HepG2 (cell line): Measurements from ENCODE around the gene CERS6. TPM values are rescaled to one million over a fixed set of nuclear protein-coding genes. Genes with fewer than 3 reads are reported as not detected.
A peak's percentile ranks its signal among the peaks of the same experiment; 100 is the strongest.

Experiments used
- FOXK1 ChIP-seq: sonication (generic); formaldehyde crosslinking; IDR thresholded peaks from 2 replicates; pipeline ENCODE4 v1.4.0; 2020; ENCODE audit warnings: low read depth, missing genetic modification reagents, borderline replicate concordance
- HNF1B ChIP-seq: sonication (generic); formaldehyde crosslinking; IDR thresholded peaks from 2 replicates; pipeline ENCODE4 v1.5.1; 2020; ENCODE audit warnings: mild to moderate bottlenecking, moderate library complexity, missing genetic modification reagents
- MAFK ChIP-seq, 2 experiments: IDR thresholded peaks in 1 of 2; conservative IDR thresholded peaks in 1 of 2; 2 replicates each; pipeline ENCODE4 v1.6.1; 2011; ENCODE audit warnings: improper control_type of control experiment in 2 of 2, low read length in 2 of 2
- MEIS1 ChIP-seq: sonication (generic); formaldehyde crosslinking; IDR thresholded peaks from 2 replicates; pipeline ENCODE4 v1.9.0; 2021; ENCODE audit warnings: mild to moderate bottlenecking, missing genetic modification reagents, moderate library complexity, borderline replicate concordance
- RXRB ChIP-seq: IDR thresholded peaks from 2 replicates; pipeline ENCODE4 v1.6.1; 2016; ENCODE audit warnings: borderline replicate concordance, missing genetic modification reagents, missing compliant biosample characterization
- ZMYM3 ChIP-seq: sonication (generic); formaldehyde crosslinking; IDR thresholded peaks from 2 replicates; pipeline ENCODE4 v1.5.1; 2020; ENCODE audit warnings: mild to moderate bottlenecking, missing genetic modification reagents
- ZNF354B ChIP-seq: sonication (generic); formaldehyde crosslinking; IDR thresholded peaks from 2 replicates; pipeline ENCODE4 v1.8.0; 2022; ENCODE audit warnings: mild to moderate bottlenecking, missing genetic modification reagents
- ZNF609 ChIP-seq: sonication (generic); formaldehyde crosslinking; IDR thresholded peaks from 2 replicates; pipeline ENCODE4 v1.4.0; 2020; ENCODE audit warnings: mild to moderate bottlenecking, missing genetic modification reagents, borderline replicate concordance
- ZNF614 ChIP-seq: IDR thresholded peaks from 2 replicates; pipeline ENCODE4 v1.6.1; 2018; ENCODE audit warnings: missing biosample characterization, missing genetic modification reagents, inconsistent platforms, borderline replicate concordance
- ZNF709 ChIP-seq: sonication (generic); formaldehyde crosslinking; IDR thresholded peaks from 2 replicates; pipeline ENCODE4 v1.5.0; 2020; ENCODE audit warnings: mild to moderate bottlenecking, missing genetic modification reagents
- ZNF713 ChIP-seq: sonication (generic); formaldehyde crosslinking; IDR thresholded peaks from 2 replicates; pipeline ENCODE4 v1.4.0; 2020; ENCODE audit warnings: mild to moderate bottlenecking, missing genetic modification reagents
- ZNF788 ChIP-seq: sonication (generic); formaldehyde crosslinking; IDR thresholded peaks from 2 replicates; pipeline ENCODE4 v1.5.0; 2020; ENCODE audit warnings: mild to moderate bottlenecking, missing genetic modification reagents, borderline replicate concordance
- ZSCAN22 ChIP-seq: sonication (generic); formaldehyde crosslinking; IDR thresholded peaks from 2 replicates; pipeline ENCODE4 v1.4.0; 2020; ENCODE audit warnings: mild to moderate bottlenecking, missing genetic modification reagents
- polyA plus RNA-seq, 8 experiments: library from polyadenylated mRNA; depleted of rRNA in 3 of 8; stranded (reverse) in 7 of 8; unstranded in 1 of 8; fragments of >200 nt; fragmentation: Illumina TruSeq in 4 of 8; extraction: Trizol in 4 of 8; gene quantifications; 2 replicates each; pipeline versions ENCODE4 v1.2.1 to v1.2.3, GENCODE V29; 2011 to 2016; ENCODE audit warnings: low read depth in 4 of 8, missing spikeins in 1 of 8, mixed read lengths in 1 of 8; ENCODE audit not compliant: insufficient read depth in 1 of 8
- total RNA-seq, 5 experiments: library from RNA; depleted of rRNA; stranded (reverse); fragments of >200 nt; fragmentation: Illumina TruSeq; extraction: Trizol; gene quantifications; 2 replicates each; pipeline ENCODE4 v1.2.3, GENCODE V29; 2016; ENCODE audit warnings: low read depth in 1 of 5
- TF ChIP-seq, protein P1 (sequence below): sonication (generic); formaldehyde crosslinking; IDR thresholded peaks from 2 replicates; pipeline ENCODE4 v1.4.0; 2020; ENCODE audit warnings: mild to moderate bottlenecking, missing genetic modification reagents
- TF ChIP-seq, protein P2 (sequence below): sonication (generic); formaldehyde crosslinking; IDR thresholded peaks from 2 replicates; pipeline ENCODE4 v1.5.1; 2020; ENCODE audit warnings: missing genetic modification reagents, mild to moderate bottlenecking, borderline replicate concordance
- TF ChIP-seq, protein P3 (sequence below): IDR thresholded peaks from 2 replicates; pipeline ENCODE4 v1.6.1; 2016
- TF ChIP-seq, protein P4 (sequence below): sonication (generic); formaldehyde crosslinking; IDR thresholded peaks from 2 replicates; pipeline ENCODE4 v1.4.0; 2020; ENCODE audit warnings: missing genetic modification reagents

The CERS6 gene
- total and polyA plus RNA-seq, 2 of the 13 experiments (the other 11 are each of a cell fraction or from before 2014, with no cell fraction given) = 10.1 to 20.3 TPM

DNA sequence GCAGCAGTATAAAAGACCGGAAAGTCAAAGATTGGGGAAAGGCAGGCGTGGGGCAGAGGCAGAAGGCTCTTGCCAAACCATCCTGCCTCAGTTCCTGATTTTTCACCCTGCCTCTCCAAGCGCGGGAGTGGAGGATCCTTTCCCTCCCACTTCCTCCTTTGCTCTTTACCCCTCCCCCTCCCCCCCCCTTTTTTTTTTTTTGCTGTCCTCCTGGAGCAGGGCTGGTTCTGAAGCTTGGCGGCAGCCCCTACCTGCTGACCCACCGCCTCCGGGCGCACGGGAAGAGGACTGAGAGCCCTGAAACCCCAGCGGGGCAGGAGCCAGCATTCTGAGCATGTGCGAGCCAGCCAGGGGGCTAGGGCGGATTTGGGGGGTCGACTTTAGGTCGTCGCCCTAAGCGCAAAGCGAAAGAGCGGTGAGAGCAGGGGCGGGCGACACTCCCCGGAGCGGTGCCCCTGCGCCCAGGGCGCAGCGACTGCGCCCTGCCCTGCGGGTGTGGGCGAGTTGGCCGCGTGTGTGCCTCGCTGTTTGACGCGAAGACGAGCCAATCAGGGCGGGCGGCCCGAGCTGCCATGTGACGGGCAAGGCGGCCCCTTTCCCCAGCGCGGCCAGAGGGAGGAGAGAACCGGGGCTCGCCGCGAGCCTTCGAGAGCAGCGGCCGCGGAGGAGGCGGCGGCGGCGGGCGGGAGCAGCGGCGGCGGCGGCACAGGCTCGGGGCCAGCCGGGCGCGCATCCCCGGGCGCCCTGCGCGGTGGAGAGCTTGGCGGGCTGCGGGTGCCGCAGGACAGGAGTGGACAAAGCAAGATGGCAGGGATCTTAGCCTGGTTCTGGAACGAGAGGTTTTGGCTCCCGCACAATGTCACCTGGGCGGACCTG lies at the start of gene CERS6 (continued):
- TF ChIP-seq ZNF609 (CRISPR knock-in tag) (peak; percentile 72), MEIS1 (CRISPR knock-in tag) (peak; percentile 90; the same call in 1 of the 2 replicates), ZNF788 (CRISPR knock-in tag) (peak; percentile 88), ZNF713 (CRISPR knock-in tag) (no peak; the same call in 1 of the 2 replicates), ZNF614 (CRISPR knock-in tag) (peak; percentile 78; the same call in 1 of the 2 replicates), ZMYM3 (peak; percentile 55), MAFK (conservative IDR thresholded peaks at IDR 0.05 in 1 of 2, IDR thresholded peaks at IDR 0.05 in 1 of 2; ENCODE audit: low read length in 2 of 2) (no peak), ZSCAN22 (CRISPR knock-in tag) (peak; percentile 56; the same call in 1 of the 2 replicates), ZNF354B (CRISPR knock-in tag) (peak; percentile 95), RXRB (CRISPR knock-in tag) (peak; percentile 77), HNF1B (CRISPR knock-in tag) (peak; percentile 89), FOXK1 (CRISPR knock-in tag) (peak; percentile 73; the same call in 1 of the 2 replicates), ZNF709 (peak; percentile 98)
- TF ChIP-seq, protein P1, sequence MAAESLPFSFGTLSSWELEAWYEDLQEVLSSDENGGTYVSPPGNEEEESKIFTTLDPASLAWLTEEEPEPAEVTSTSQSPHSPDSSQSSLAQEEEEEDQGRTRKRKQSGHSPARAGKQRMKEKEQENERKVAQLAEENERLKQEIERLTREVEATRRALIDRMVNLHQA = no peak
- TF ChIP-seq, protein P2, sequence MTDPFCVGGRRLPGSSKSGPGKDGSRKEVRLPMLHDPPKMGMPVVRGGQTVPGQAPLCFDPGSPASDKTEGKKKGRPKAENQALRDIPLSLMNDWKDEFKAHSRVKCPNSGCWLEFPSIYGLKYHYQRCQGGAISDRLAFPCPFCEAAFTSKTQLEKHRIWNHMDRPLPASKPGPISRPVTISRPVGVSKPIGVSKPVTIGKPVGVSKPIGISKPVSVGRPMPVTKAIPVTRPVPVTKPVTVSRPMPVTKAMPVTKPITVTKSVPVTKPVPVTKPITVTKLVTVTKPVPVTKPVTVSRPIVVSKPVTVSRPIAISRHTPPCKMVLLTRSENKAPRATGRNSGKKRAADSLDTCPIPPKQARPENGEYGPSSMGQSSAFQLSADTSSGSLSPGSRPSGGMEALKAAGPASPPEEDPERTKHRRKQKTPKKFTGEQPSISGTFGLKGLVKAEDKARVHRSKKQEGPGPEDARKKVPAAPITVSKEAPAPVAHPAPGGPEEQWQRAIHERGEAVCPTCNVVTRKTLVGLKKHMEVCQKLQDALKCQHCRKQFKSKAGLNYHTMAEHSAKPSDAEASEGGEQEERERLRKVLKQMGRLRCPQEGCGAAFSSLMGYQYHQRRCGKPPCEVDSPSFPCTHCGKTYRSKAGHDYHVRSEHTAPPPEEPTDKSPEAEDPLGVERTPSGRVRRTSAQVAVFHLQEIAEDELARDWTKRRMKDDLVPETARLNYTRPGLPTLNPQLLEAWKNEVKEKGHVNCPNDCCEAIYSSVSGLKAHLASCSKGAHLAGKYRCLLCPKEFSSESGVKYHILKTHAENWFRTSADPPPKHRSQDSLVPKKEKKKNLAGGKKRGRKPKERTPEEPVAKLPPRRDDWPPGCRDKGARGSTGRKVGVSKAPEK (CRISPR knock-in tag) = peak; percentile 79
- TF ChIP-seq, protein P3, sequence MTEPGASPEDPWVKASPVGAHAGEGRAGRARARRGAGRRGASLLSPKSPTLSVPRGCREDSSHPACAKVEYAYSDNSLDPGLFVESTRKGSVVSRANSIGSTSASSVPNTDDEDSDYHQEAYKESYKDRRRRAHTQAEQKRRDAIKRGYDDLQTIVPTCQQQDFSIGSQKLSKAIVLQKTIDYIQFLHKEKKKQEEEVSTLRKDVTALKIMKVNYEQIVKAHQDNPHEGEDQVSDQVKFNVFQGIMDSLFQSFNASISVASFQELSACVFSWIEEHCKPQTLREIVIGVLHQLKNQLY (CRISPR knock-in tag) = peak; percentile 78
- TF ChIP-seq, protein P4, sequence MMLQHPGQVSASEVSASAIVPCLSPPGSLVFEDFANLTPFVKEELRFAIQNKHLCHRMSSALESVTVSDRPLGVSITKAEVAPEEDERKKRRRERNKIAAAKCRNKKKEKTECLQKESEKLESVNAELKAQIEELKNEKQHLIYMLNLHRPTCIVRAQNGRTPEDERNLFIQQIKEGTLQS (CRISPR knock-in tag) = peak; percentile 78; the same call in 1 of the 2 replicates
